PC-3 (cell line): ENCODE measurements around the gene ZIC4. TPM values are rescaled to one million over a fixed set of nuclear protein-coding genes. Genes with fewer than 3 reads are reported as not detected.

Experiments used
- ATAC-seq: fragments of 200-7000 bp; cut with Tn5 transposase; 2 replicates; pipeline ENCODE4 v1.9.1; 2020; ENCODE audit warnings: mild to moderate bottlenecking, moderate library complexity
- BruUV-seq: library from RNA; stranded (reverse); fragments of 400-500 nt; replicated peaks from 2 replicates; lab custom pipeline; 2021; lab: Mats Ljungman, UMichigan
- CTCF ChIA-PET: fragments of 300-600 bp; sonication (Branson Sonifier 250); formaldehyde crosslinking; loops from one replicate; lab custom pipeline; 2022; ENCODE audit warnings: antibody characterized with exemption; lab: Charles Lee
- POLR2A ChIA-PET: fragments of 300-600 bp; sonication (Branson Sonifier 250); formaldehyde crosslinking; loops from one replicate; lab custom pipeline; 2022; ENCODE audit warnings: antibody characterized with exemption; ENCODE audit not compliant: unreplicated experiment; lab: Charles Lee
- DNase-seq: peaks from one replicate; pipeline ENCODE4 v3.0.0-alpha.2; 2015
- H2AFZ ChIP-seq: fragments of 300-600 bp; sonication (generic); 2 replicates; pipeline ENCODE4 v1.6.0; 2016; ENCODE audit warnings: antibody characterized with exemption, low read length
- H3F3A ChIP-seq: fragments of 300-600 bp; sonication (generic); one replicate; pipeline ENCODE4 v1.6.0; 2017; ENCODE audit warnings: antibody characterized with exemption, low read length, control low read depth, mild to moderate bottlenecking; ENCODE audit not compliant: unreplicated experiment
- H3K27ac ChIP-seq: fragments of 300-600 bp; sonication (generic); 2 replicates; pipeline ENCODE4 v1.5.1; 2016; ENCODE audit warnings: mild to moderate bottlenecking, low read length
- H3K27me3 ChIP-seq: fragments of 300-600 bp; sonication (generic); 2 replicates; pipeline ENCODE4 v1.6.1; 2016; ENCODE audit warnings: low read length, mixed read lengths
- H3K36me3 ChIP-seq: fragments of 300-600 bp; sonication (generic); 2 replicates; pipeline ENCODE4 v1.6.1; 2016; ENCODE audit warnings: low read depth, mixed run types, low read length, mixed read lengths
- H3K4me1 ChIP-seq: fragments of 300-600 bp; sonication (generic); 2 replicates; pipeline ENCODE4 v1.5.1; 2016; ENCODE audit warnings: low read length; ENCODE audit not compliant: insufficient read depth
- H3K4me2 ChIP-seq: fragments of 300-600 bp; sonication (generic); 2 replicates; pipeline ENCODE4 v1.6.0; 2016; ENCODE audit warnings: low read length
- H3K4me3 ChIP-seq: fragments of 300-600 bp; sonication (generic); 2 replicates; pipeline ENCODE4 v1.5.1; 2016; ENCODE audit warnings: mild to moderate bottlenecking, low read length, mixed read lengths
- H3K79me2 ChIP-seq: fragments of 300-600 bp; sonication (generic); 2 replicates; pipeline ENCODE4 v1.6.1; 2017; ENCODE audit warnings: low read length, mixed read lengths
- H3K9ac ChIP-seq: fragments of 300-600 bp; sonication (generic); 2 replicates; pipeline ENCODE4 v1.6.0; 2016; ENCODE audit warnings: mild to moderate bottlenecking, low read length
- H3K9me2 ChIP-seq: fragments of 300-600 bp; sonication (generic); replicated peaks from 2 replicates; pipeline ENCODE4 v1.6.1; 2016; ENCODE audit warnings: mixed run types, low read length, mixed read lengths
- H3K9me3 ChIP-seq: fragments of 300-600 bp; sonication (generic); 2 replicates; pipeline ENCODE4 v1.6.1; 2016; ENCODE audit warnings: low read length, mixed read lengths
- H4K20me1 ChIP-seq: fragments of 300-600 bp; sonication (generic); 2 replicates; pipeline ENCODE4 v1.6.1; 2016; ENCODE audit warnings: low read length, mixed read lengths
- EZH2 ChIP-seq: fragments of 300-600 bp; sonication (generic); IDR thresholded peaks from one replicate; pipeline ENCODE4 v1.6.1; 2017; ENCODE audit warnings: antibody characterized with exemption, mild to moderate bottlenecking, low read length; ENCODE audit not compliant: unreplicated experiment
- EZH2phosphoT487 ChIP-seq: fragments of 300-600 bp; sonication (generic); IDR thresholded peaks from 2 replicates; pipeline ENCODE4 v1.6.1; 2018; ENCODE audit warnings: mild to moderate bottlenecking, antibody characterized with exemption, low read length, borderline replicate concordance
- intact Hi-C: fragments of 100-400 bp; cut with micrococcal nuclease; formaldehyde crosslinking; loops from 2 replicates; pipeline ENCODE4 v1.9.0; 2023
- total RNA-seq: library from RNA; depleted of rRNA; stranded (reverse); fragments of >200 nt; gene quantifications from 2 replicates; pipeline ENCODE4 v1.2.3, GENCODE V29; 2014
- TF ChIP-seq, protein P1 (sequence below): fragments of 300-600 bp; sonication (generic); conservative IDR thresholded peaks from 2 replicates; pipeline ENCODE4 v1.5.1; 2017; ENCODE audit warnings: antibody characterized with exemption, low read depth, mild to moderate bottlenecking, low read length

The ZIC4 gene
- total RNA-seq, 1 experiment from 2014 or later = not detected

DNA sequence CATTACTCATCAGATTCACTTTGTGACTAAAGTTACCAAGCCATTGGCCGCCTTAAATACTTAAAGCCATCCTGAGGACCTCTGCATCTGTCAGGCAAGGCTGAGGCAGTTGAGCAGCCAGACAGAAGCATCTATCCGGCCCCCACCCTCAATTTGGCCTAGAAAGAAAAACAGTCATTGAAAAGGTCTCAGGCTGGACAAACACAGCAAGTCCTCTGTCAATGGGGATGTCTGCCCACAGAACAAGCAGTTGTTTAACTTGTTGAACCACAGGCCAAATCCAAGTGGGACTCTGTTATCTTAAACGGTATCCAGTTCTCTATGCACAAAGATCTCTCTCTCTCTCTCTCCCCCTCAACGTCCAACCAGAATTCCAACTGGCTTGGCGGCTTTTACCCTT is 2.8 kb downstream of the ZIC4 start:
- Histone ChIP-seq H3K4me3 (no peak overlapping the region), H3K9ac (no peak overlapping the region), H3K27me3 (peaks cover 70% of the 10 kb centered on the region), H3F3A (no peaks in the 10 kb centered on the region), H4K20me1 (no peaks in the 10 kb centered on the region), H3K4me1 (no peaks in the 10 kb centered on the region), H3K9me3 (no peaks in the 10 kb centered on the region), H2AFZ (no peak overlapping the region), H3K36me3 (no peaks in the 10 kb centered on the region), H3K9me2 (no peaks in the 10 kb centered on the region), H3K79me2 (no peaks in the 10 kb centered on the region), H3K4me2 (no peak overlapping the region), H3K27ac (no peak overlapping the region)
- ATAC-seq = no peak
- DNase-seq = no peak
- BruUV-seq = no TSS peak
- intact Hi-C loops = no loop called here
- CTCF ChIA-PET = no interaction called here
- TF ChIP-seq EZH2phosphoT487 = no peak
- POLR2A ChIA-PET = no interaction called here

DNA sequence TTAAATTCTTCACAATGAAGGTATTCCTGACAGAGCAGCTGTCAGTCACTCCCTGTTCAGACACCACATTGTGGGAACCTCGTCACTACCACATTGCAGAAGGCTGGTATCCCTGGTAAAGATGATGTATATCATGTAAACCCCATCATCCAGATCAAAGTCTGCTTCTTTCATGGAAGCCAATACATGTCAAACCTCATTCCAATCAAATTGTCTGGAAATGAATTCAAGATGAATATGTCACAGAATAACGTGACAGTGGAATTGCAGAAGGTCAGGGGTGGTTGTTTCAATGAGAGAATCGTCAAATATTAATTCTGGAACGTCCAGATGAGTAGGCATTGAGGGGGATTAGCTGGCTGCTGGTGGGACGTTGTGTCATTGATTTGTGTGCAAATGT is 4.2 kb downstream of the ZIC4 start:
- Histone ChIP-seq H3K79me2 (no peaks in the 10 kb centered on the region), H3K4me2 (no peak overlapping the region), H3K27me3 (peaks cover 60% of the 10 kb centered on the region), H3F3A (no peaks in the 10 kb centered on the region), H3K9ac (no peak overlapping the region), H3K4me1 (no peaks in the 10 kb centered on the region), H3K4me3 (no peak overlapping the region), H3K9me2 (no peaks in the 10 kb centered on the region), H2AFZ (no peak overlapping the region), H3K36me3 (no peaks in the 10 kb centered on the region), H3K9me3 (no peaks in the 10 kb centered on the region), H3K27ac (no peak overlapping the region), H4K20me1 (no peaks in the 10 kb centered on the region)
- POLR2A ChIA-PET = no interaction called here
- DNase-seq (no peak), ATAC-seq (no peak)
- CTCF ChIA-PET = no interaction called here
- intact Hi-C loops = no loop called here
- no peak for TF ChIP-seq EZH2
- no peak for TF ChIP-seq EZH2phosphoT487
- TF ChIP-seq, protein P1, sequence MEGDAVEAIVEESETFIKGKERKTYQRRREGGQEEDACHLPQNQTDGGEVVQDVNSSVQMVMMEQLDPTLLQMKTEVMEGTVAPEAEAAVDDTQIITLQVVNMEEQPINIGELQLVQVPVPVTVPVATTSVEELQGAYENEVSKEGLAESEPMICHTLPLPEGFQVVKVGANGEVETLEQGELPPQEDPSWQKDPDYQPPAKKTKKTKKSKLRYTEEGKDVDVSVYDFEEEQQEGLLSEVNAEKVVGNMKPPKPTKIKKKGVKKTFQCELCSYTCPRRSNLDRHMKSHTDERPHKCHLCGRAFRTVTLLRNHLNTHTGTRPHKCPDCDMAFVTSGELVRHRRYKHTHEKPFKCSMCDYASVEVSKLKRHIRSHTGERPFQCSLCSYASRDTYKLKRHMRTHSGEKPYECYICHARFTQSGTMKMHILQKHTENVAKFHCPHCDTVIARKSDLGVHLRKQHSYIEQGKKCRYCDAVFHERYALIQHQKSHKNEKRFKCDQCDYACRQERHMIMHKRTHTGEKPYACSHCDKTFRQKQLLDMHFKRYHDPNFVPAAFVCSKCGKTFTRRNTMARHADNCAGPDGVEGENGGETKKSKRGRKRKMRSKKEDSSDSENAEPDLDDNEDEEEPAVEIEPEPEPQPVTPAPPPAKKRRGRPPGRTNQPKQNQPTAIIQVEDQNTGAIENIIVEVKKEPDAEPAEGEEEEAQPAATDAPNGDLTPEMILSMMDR = no peak
- BruUV-seq = no TSS peak

DNA sequence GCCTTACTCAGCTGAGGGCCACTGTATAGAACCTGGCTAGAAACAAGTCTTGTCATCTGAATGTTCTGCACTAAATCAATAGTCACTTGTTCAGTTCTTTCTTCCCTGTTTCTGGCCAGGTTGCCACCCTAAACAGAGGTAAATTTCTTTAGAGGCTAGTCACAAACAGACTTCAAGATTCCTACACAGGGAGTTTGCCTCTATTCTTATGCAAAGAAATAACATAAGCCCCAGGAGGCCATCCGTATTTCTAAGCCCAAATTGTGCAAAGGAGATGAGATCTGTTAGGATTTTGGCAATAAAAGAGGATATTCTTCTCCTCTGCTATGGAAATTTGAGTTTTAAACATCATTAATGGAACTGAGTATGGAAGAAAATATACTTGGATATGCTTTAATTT is 4.9 kb downstream of the ZIC4 start:
- Histone ChIP-seq H3K4me1 (no peaks in the 10 kb centered on the region), H3K27me3 (peaks cover 53% of the 10 kb centered on the region), H2AFZ (no peak overlapping the region), H3K79me2 (no peaks in the 10 kb centered on the region), H3F3A (no peaks in the 10 kb centered on the region), H3K9me2 (no peaks in the 10 kb centered on the region), H3K4me2 (no peak overlapping the region), H3K27ac (no peak overlapping the region), H3K36me3 (no peaks in the 10 kb centered on the region), H3K4me3 (no peak overlapping the region), H4K20me1 (no peaks in the 10 kb centered on the region), H3K9ac (no peak overlapping the region), H3K9me3 (no peaks in the 10 kb centered on the region)
- intact Hi-C loops = no loop called here
- ChIA-PET POLR2A (no interaction called here), CTCF (no interaction called here)
- ATAC-seq = no peak
- no peak for DNase-seq
- no TSS peak for BruUV-seq
- TF ChIP-seq EZH2 (no peak), EZH2phosphoT487 (no peak)
- TF ChIP-seq, protein P1 = no peak
